ENCODE results near the gene AUTS2.

GRCh38 chr7:70627461-70627860 lies 1029.2 kb downstream of the AUTS2 start:
- TF ChIP-seq POLR2A (IDR thresholded peaks at IDR 0.05; ENCODE audit: low read depth, low read length) (no peak), EZH2 (IDR thresholded peaks at IDR 0.05; ENCODE audit: borderline replicate concordance, control insufficient read depth, low read depth, low read length) (no peak), CBX3 (IDR thresholded peaks at IDR 0.05; ENCODE audit: borderline replicate concordance, low read depth) (no peak), RFX5 (IDR thresholded peaks at IDR 0.05; ENCODE audit: low read depth, low read length) (no peak), RCOR1 (conservative IDR thresholded peaks at IDR 0.05; ENCODE audit: low read depth, low read length) (no peak)
- TF ChIP-seq, protein P1, sequence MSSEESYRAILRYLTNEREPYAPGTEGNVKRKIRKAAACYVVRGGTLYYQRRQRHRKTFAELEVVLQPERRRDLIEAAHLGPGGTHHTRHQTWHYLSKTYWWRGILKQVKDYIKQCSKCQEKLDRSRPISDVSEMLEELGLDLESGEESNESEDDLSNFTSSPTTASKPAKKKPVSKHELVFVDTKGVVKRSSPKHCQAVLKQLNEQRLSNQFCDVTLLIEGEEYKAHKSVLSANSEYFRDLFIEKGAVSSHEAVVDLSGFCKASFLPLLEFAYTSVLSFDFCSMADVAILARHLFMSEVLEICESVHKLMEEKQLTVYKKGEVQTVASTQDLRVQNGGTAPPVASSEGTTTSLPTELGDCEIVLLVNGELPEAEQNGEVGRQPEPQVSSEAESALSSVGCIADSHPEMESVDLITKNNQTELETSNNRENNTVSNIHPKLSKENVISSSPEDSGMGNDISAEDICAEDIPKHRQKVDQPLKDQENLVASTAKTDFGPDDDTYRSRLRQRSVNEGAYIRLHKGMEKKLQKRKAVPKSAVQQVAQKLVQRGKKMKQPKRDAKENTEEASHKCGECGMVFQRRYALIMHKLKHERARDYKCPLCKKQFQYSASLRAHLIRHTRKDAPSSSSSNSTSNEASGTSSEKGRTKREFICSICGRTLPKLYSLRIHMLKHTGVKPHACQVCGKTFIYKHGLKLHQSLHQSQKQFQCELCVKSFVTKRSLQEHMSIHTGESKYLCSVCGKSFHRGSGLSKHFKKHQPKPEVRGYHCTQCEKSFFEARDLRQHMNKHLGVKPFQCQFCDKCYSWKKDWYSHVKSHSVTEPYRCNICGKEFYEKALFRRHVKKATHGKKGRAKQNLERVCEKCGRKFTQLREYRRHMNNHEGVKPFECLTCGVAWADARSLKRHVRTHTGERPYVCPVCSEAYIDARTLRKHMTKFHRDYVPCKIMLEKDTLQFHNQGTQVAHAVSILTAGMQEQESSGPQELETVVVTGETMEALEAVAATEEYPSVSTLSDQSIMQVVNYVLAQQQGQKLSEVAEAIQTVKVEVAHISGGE (CRISPR knock-in tag; IDR thresholded peaks at IDR 0.05), result no peak
- TF ChIP-seq, protein P2, sequence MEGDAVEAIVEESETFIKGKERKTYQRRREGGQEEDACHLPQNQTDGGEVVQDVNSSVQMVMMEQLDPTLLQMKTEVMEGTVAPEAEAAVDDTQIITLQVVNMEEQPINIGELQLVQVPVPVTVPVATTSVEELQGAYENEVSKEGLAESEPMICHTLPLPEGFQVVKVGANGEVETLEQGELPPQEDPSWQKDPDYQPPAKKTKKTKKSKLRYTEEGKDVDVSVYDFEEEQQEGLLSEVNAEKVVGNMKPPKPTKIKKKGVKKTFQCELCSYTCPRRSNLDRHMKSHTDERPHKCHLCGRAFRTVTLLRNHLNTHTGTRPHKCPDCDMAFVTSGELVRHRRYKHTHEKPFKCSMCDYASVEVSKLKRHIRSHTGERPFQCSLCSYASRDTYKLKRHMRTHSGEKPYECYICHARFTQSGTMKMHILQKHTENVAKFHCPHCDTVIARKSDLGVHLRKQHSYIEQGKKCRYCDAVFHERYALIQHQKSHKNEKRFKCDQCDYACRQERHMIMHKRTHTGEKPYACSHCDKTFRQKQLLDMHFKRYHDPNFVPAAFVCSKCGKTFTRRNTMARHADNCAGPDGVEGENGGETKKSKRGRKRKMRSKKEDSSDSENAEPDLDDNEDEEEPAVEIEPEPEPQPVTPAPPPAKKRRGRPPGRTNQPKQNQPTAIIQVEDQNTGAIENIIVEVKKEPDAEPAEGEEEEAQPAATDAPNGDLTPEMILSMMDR (IDR thresholded peaks at IDR 0.05 in 2 of 3, conservative IDR thresholded peaks at IDR 0.05 in 1 of 3; ENCODE audit: control insufficient read depth in 2 of 3, extremely low read depth in 1 of 3, insufficient read depth in 1 of 3, low read depth in 3 of 3, low read length in 3 of 3), result no peak
- TF ChIP-seq, protein P3, sequence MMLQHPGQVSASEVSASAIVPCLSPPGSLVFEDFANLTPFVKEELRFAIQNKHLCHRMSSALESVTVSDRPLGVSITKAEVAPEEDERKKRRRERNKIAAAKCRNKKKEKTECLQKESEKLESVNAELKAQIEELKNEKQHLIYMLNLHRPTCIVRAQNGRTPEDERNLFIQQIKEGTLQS (IDR thresholded peaks at IDR 0.05; ENCODE audit: borderline replicate concordance, extremely low read depth, low read depth, low read length), result no peak

All from GM12878 (cell line).